ENCODE data around the gene ANKS4B. TPM values are rescaled to one million over a fixed set of nuclear protein-coding genes. Genes with fewer than 3 reads are reported as not detected.

ANKS4B gene
- total and polyA plus RNA-seq, 2 donors (not counting 3 experiments of a cell fraction or from before 2014, with no cell fraction given), result not detected

DNA sequence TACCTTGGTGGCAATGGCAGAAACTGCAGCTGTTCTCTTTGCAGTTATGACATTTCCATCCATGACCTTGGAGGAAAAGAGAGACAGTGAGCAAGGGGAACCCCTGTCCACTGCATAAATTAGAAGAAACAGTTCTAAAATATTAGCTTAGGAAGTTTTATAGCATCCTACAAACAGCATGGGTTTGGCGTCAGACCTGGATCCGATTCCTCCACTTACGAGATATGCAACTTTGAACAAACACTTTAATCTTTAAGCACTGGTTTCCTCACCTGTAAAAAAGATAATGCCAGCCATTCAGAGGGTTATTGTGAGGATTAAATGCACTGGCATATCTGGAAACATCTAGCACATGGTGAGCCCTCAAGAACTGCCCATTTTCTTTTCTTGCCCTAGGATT is 42.0 kb downstream of the ANKS4B start:
- POLR2A ChIA-PET, result no interaction called here
- H4K20me1 ChIP-seq (replicated peaks; ENCODE audit: control insufficient read depth, extremely low read depth, insufficient read depth, low read length), result no peaks in the 10 kb centered on the region
- no peak overlapping the region for H3K4me2 ChIP-seq (ENCODE audit: insufficient read depth, low read length)
- no peak overlapping the region for H3K9ac ChIP-seq (replicated peaks; ENCODE audit: extremely low read depth, insufficient read depth, low read length)
- H3K27me3 ChIP-seq (ENCODE audit: control insufficient read depth in 2 of 2, insufficient read depth in 2 of 2, low read length in 2 of 2), result peaks cover 23 to 28% of the 10 kb centered on the region in 2 experiments
- TF ChIP-seq, protein P1, sequence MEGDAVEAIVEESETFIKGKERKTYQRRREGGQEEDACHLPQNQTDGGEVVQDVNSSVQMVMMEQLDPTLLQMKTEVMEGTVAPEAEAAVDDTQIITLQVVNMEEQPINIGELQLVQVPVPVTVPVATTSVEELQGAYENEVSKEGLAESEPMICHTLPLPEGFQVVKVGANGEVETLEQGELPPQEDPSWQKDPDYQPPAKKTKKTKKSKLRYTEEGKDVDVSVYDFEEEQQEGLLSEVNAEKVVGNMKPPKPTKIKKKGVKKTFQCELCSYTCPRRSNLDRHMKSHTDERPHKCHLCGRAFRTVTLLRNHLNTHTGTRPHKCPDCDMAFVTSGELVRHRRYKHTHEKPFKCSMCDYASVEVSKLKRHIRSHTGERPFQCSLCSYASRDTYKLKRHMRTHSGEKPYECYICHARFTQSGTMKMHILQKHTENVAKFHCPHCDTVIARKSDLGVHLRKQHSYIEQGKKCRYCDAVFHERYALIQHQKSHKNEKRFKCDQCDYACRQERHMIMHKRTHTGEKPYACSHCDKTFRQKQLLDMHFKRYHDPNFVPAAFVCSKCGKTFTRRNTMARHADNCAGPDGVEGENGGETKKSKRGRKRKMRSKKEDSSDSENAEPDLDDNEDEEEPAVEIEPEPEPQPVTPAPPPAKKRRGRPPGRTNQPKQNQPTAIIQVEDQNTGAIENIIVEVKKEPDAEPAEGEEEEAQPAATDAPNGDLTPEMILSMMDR (IDR thresholded peaks at IDR 0.05; ENCODE audit: extremely low read depth in 1 of 2, insufficient read depth in 1 of 2, low read depth in 1 of 2, low read length in 2 of 2), result no peak
- TF ChIP-seq POLR2A (IDR thresholded peaks at IDR 0.05; ENCODE audit: low read depth, low read length), result no peak
- TF ChIP-seq JUN (IDR thresholded peaks at IDR 0.05; ENCODE audit: borderline replicate concordance, insufficient read depth, insufficient read length, low read depth), result no peak
- TF ChIP-seq FOS (IDR thresholded peaks at IDR 0.05; ENCODE audit: borderline replicate concordance, insufficient read depth, low read length), result no peak
- TF ChIP-seq EZH2 (IDR thresholded peaks at IDR 0.05; ENCODE audit: borderline replicate concordance, low read depth, low read length, severe bottlenecking), result no peak
- no TSS peak for BruUV-seq (replicated peaks)
- no peak overlapping the region for H3K27ac ChIP-seq (ENCODE audit: insufficient read depth, low read depth, low read length)
- CTCF ChIA-PET, result interaction anchor here (1.0 to 3.4 kb wide), 5 partner anchors 10 to 25 kb away, joined by 3 to 19 read pairs (median 7); no protein-coding TSS in a partner anchor
- DNase-seq (ENCODE audit: low read depth, low spot score) (no peak), FAIRE-seq (no peak)
- H3K9me3 ChIP-seq (replicated peaks; ENCODE audit: control insufficient read depth, insufficient read depth, low read length), result no peaks in the 10 kb centered on the region
- H3K9me1 ChIP-seq (replicated peaks; ENCODE audit: control insufficient read depth, extremely low read depth, insufficient read depth, low read length), result no peaks in the 10 kb centered on the region
- peaks cover 2% of the 10 kb centered on the region for H3K4me1 ChIP-seq (ENCODE audit: control insufficient read depth, extremely low read depth, insufficient read depth, low read length)
- dilution Hi-C loops (cut with MboI; ENCODE audit: extremely low pct_ligation_motif_present, low sequenced_read_pairs) (no loop called here), intact Hi-C loops (cut with micrococcal nuclease) (loop anchor here (5.0 kb wide), 1 partner anchor 423 kb away; no protein-coding TSS in a partner anchor)
- no peaks in the 10 kb centered on the region for H3K36me3 ChIP-seq (ENCODE audit: control insufficient read depth in 2 of 2, extremely low read depth in 1 of 2, insufficient read depth in 2 of 2, low read length in 2 of 2)
- no peak overlapping the region for H2AFZ ChIP-seq (ENCODE audit: low read depth, low read length)
- H3K4me3 ChIP-seq (replicated peaks in 1 of 3; ENCODE audit: insufficient read depth in 1 of 3, low read depth in 1 of 3, low read length in 3 of 3), result no peak overlapping the region
- no peaks in the 10 kb centered on the region for H3K79me2 ChIP-seq (ENCODE audit: control insufficient read depth, insufficient read depth, low read length)

GRCh38 chr16:21276090-21276489 is 42.6 kb downstream of the ANKS4B start:
- ChIA-PET CTCF (interaction anchor here (2.0 to 3.4 kb wide), 3 partner anchors 10 to 25 kb away, joined by 7 to 19 read pairs (median 7); no protein-coding TSS in a partner anchor), POLR2A (no interaction called here)
- DNase-seq (ENCODE audit: low read depth, low spot score), result no peak
- no peaks in the 10 kb centered on the region for H3K9me1 ChIP-seq (replicated peaks; ENCODE audit: control insufficient read depth, extremely low read depth, insufficient read depth, low read length)
- FAIRE-seq, result no peak
- dilution Hi-C loops (cut with MboI; ENCODE audit: extremely low pct_ligation_motif_present, low sequenced_read_pairs) (no loop called here), intact Hi-C loops (cut with micrococcal nuclease) (loop anchor here (5.0 kb wide), 1 partner anchor 424 kb away; no protein-coding TSS in a partner anchor)
- no peak for TF ChIP-seq GATA2 (IDR thresholded peaks at IDR 0.05; ENCODE audit: insufficient read depth, insufficient read length, low read depth, low read length)
- no peak for TF ChIP-seq EZH2 (IDR thresholded peaks at IDR 0.05; ENCODE audit: borderline replicate concordance, low read depth, low read length, severe bottlenecking)
- no peak for TF ChIP-seq POLR2AphosphoS5 (IDR thresholded peaks at IDR 0.05; ENCODE audit: insufficient read depth, low read depth, low read length)
- TF ChIP-seq, protein P1 (IDR thresholded peaks at IDR 0.05; ENCODE audit: extremely low read depth in 1 of 2, insufficient read depth in 1 of 2, low read depth in 1 of 2, low read length in 2 of 2), result no peak
- no peak for TF ChIP-seq JUN (IDR thresholded peaks at IDR 0.05; ENCODE audit: borderline replicate concordance, insufficient read depth, insufficient read length, low read depth)
- no peak for TF ChIP-seq MAX (IDR thresholded peaks at IDR 0.05; ENCODE audit: insufficient read depth, insufficient read length)
- no peak for TF ChIP-seq MYC (IDR thresholded peaks at IDR 0.05; ENCODE audit: low read depth, low read length)
- no peak for TF ChIP-seq POLR2A (IDR thresholded peaks at IDR 0.05; ENCODE audit: low read depth, low read length)
- TF ChIP-seq FOS (IDR thresholded peaks at IDR 0.05; ENCODE audit: borderline replicate concordance, insufficient read depth, low read length), result no peak
- no peaks in the 10 kb centered on the region for H3K36me3 ChIP-seq (ENCODE audit: control insufficient read depth in 2 of 2, extremely low read depth in 1 of 2, insufficient read depth in 2 of 2, low read length in 2 of 2)
- no peak overlapping the region for H3K4me3 ChIP-seq (replicated peaks in 1 of 3; ENCODE audit: insufficient read depth in 1 of 3, low read depth in 1 of 3, low read length in 3 of 3)
- H3K4me1 ChIP-seq (ENCODE audit: control insufficient read depth, extremely low read depth, insufficient read depth, low read length), result peaks cover 2% of the 10 kb centered on the region
- no peaks in the 10 kb centered on the region for H3K9me3 ChIP-seq (replicated peaks; ENCODE audit: control insufficient read depth, insufficient read depth, low read length)
- no peaks in the 10 kb centered on the region for H4K20me1 ChIP-seq (replicated peaks; ENCODE audit: control insufficient read depth, extremely low read depth, insufficient read depth, low read length)
- H3K9ac ChIP-seq (replicated peaks; ENCODE audit: extremely low read depth, insufficient read depth, low read length), result no peak overlapping the region
- H2AFZ ChIP-seq (ENCODE audit: low read depth, low read length), result no peak overlapping the region
- H3K27me3 ChIP-seq (ENCODE audit: control insufficient read depth in 2 of 2, insufficient read depth in 2 of 2, low read length in 2 of 2), result peaks cover 23 to 28% of the 10 kb centered on the region in 2 experiments
- no peak overlapping the region for H3K4me2 ChIP-seq (ENCODE audit: insufficient read depth, low read length)
- no peak overlapping the region for H3K27ac ChIP-seq (ENCODE audit: insufficient read depth, low read depth, low read length)
- BruUV-seq (replicated peaks), result no TSS peak
- no peaks in the 10 kb centered on the region for H3K79me2 ChIP-seq (ENCODE audit: control insufficient read depth, insufficient read depth, low read length)

Measured in endothelial cell of umbilical vein (primary cell).